NCI-H187 (cell line): ENCODE measurements around the gene CSK.

ENCODE experiments used
- DNase-seq, 2 experiments: peaks; one replicate each; lab custom pipeline; 2025; lab: John Stamatoyannopoulos, UW

Gene CSK

GRCh38 chr15:74787251-74788041 lies 5.6 kb downstream of the CSK start:
- DNase-seq, result no peak

GRCh38 chr15:74788042-74788682 lies 6.3 kb downstream of the CSK start:
- no peak for DNase-seq

- DNase-seq, result no peak
Measured at GRCh38 chr15:74788683-74789151, 6.8 kb downstream of the CSK start.

GRCh38 chr15:74789171-74789631 lies 7.3 kb downstream of the CSK start:
- no peak for DNase-seq

- no peak for DNase-seq
Measured at GRCh38 chr15:74789741-74790079, 7.8 kb downstream of the CSK start.

GRCh38 chr15:74790080-74790916 lies 8.4 kb downstream of the CSK start:
- no peak for DNase-seq

GRCh38 chr15:74791007-74791406 lies 9.1 kb downstream of the CSK start:
- no peak for DNase-seq

GRCh38 chr15:74791667-74792066 lies 9.8 kb downstream of the CSK start:
- DNase-seq, result no peak

GRCh38 chr15:74792227-74793016 lies 10.5 kb downstream of the CSK start:
- no peak for DNase-seq

GRCh38 chr15:74793135-74794028 lies 11.5 kb downstream of the CSK start:
- no peak for DNase-seq

GRCh38 chr15:74794248-74794969 lies 12.5 kb downstream of the CSK start:
- no peak for DNase-seq

GRCh38 chr15:74794970-74795349 lies 13.1 kb downstream of the CSK start:
- no peak for DNase-seq

GRCh38 chr15:74795966-74796625 lies 14.2 kb downstream of the CSK start:
- no peak for DNase-seq

- no peak for DNase-seq
Measured at GRCh38 chr15:74798388-74799254, 16.7 kb downstream of the CSK start.

GRCh38 chr15:74799255-74799855 lies 17.5 kb downstream of the CSK start:
- no peak for DNase-seq

- no peak for DNase-seq
Measured at GRCh38 chr15:74799856-74800558, 18.1 kb downstream of the CSK start.

GRCh38 chr15:74800559-74801094 lies 18.7 kb downstream of the CSK start:
- DNase-seq, result no peak
